Embryonic facial prominence (tissue), 1 donor: ENCODE measurements around the gene AKAP6.

Experiments used
- DNase-seq: peaks from one replicate; pipeline ENCODE4 v3.0.0-alpha.2; 2016; ENCODE audit errors: extremely low spot score

AKAP6 gene

GRCh38 chr14:32405856-32406255, 76.8 kb downstream of the AKAP6 start:
- no peak for DNase-seq

- no peak for DNase-seq
Measured at GRCh38 chr14:32407130-32407529, 78.0 kb downstream of the AKAP6 start.

- DNase-seq = no peak
Measured at GRCh38 chr14:32408018-32408417, 78.9 kb downstream of the AKAP6 start.

- no peak for DNase-seq
Measured at GRCh38 chr14:32412103-32412502, 83.0 kb downstream of the AKAP6 start.

GRCh38 chr14:32412532-32412931, 83.4 kb downstream of the AKAP6 start:
- no peak for DNase-seq

- no peak for DNase-seq
Measured at GRCh38 chr14:32413967-32414640, 85.0 kb downstream of the AKAP6 start.

- DNase-seq = no peak
Measured at GRCh38 chr14:32414808-32415255, 85.7 kb downstream of the AKAP6 start.

GRCh38 chr14:32417956-32418552, 89.0 kb downstream of the AKAP6 start:
- DNase-seq = no peak

GRCh38 chr14:32419429-32419828, 90.3 kb downstream of the AKAP6 start:
- no peak for DNase-seq

- DNase-seq = no peak
Measured at GRCh38 chr14:32421781-32422180, 92.7 kb downstream of the AKAP6 start.

- DNase-seq = no peak
Measured at GRCh38 chr14:32422440-32422839, 93.3 kb downstream of the AKAP6 start.

GRCh38 chr14:32426028-32426427, 96.9 kb downstream of the AKAP6 start:
- no peak for DNase-seq

- no peak for DNase-seq
Measured at GRCh38 chr14:32426586-32427388, 97.7 kb downstream of the AKAP6 start.

GRCh38 chr14:32427726-32428528, 98.8 kb downstream of the AKAP6 start:
- DNase-seq = no peak

- no peak for DNase-seq
Measured at GRCh38 chr14:32428875-32429274, 99.8 kb downstream of the AKAP6 start.

- no peak for DNase-seq
Measured at GRCh38 chr14:32430326-32430725, 101.2 kb downstream of the AKAP6 start.

GRCh38 chr14:32432813-32433538, 103.9 kb downstream of the AKAP6 start:
- no peak for DNase-seq

- no peak for DNase-seq
Measured at GRCh38 chr14:32434180-32434579, 105.1 kb downstream of the AKAP6 start.

GRCh38 chr14:32434880-32435279, 105.8 kb downstream of the AKAP6 start:
- no peak for DNase-seq

- no peak for DNase-seq
Measured at GRCh38 chr14:32435411-32435810, 106.3 kb downstream of the AKAP6 start.

- DNase-seq = no peak
Measured at GRCh38 chr14:32436993-32437392, 107.9 kb downstream of the AKAP6 start.
